Dedifferentiated amniotic fluid mesenchymal stem cell (primary cell): ENCODE measurements around the gene DPP10.
"Not testable (repeated sequence)": the region's sequence is repeated elsewhere in the genome, so short reads cannot be mapped to it uniquely, and the experiment has no call there.

Source experiments
- DNase-seq: peaks from one replicate; pipeline ENCODE4 v3.0.0-alpha.2; 2016; ENCODE audit errors: extremely low spot score

The DPP10 gene

GRCh38 chr2:114962532-114962931, 520.1 kb downstream of the DPP10 start:
- no peak for DNase-seq

- no peak for DNase-seq
Measured at GRCh38 chr2:114968748-114969400, 526.4 kb downstream of the DPP10 start.

GRCh38 chr2:115004321-115004720, 561.9 kb downstream of the DPP10 start:
- DNase-seq, result not testable (repeated sequence)

- DNase-seq, result no peak
Measured at GRCh38 chr2:115011721-115012120, 569.3 kb downstream of the DPP10 start.

GRCh38 chr2:115022013-115022412, 579.6 kb downstream of the DPP10 start:
- not testable (repeated sequence) for DNase-seq

- no peak for DNase-seq
Measured at GRCh38 chr2:115034801-115035200, 592.4 kb downstream of the DPP10 start.

- no peak for DNase-seq
Measured at GRCh38 chr2:115036818-115037217, 594.4 kb downstream of the DPP10 start.

- no peak for DNase-seq
Measured at GRCh38 chr2:115057473-115057872, 615.0 kb downstream of the DPP10 start.

GRCh38 chr2:115070002-115070401, 627.6 kb downstream of the DPP10 start:
- DNase-seq, result no peak

- no peak for DNase-seq
Measured at GRCh38 chr2:115071534-115071933, 629.1 kb downstream of the DPP10 start.

- no peak for DNase-seq
Measured at GRCh38 chr2:115075800-115076199, 633.4 kb downstream of the DPP10 start.

GRCh38 chr2:115077626-115078025, 635.2 kb downstream of the DPP10 start:
- no peak for DNase-seq

GRCh38 chr2:115083225-115083624, 640.8 kb downstream of the DPP10 start:
- DNase-seq, result no peak

GRCh38 chr2:115083711-115084110, 641.3 kb downstream of the DPP10 start:
- DNase-seq, result no peak

- no peak for DNase-seq
Measured at GRCh38 chr2:115084446-115084845, 642.0 kb downstream of the DPP10 start.

- not testable (repeated sequence) for DNase-seq
Measured at GRCh38 chr2:115086051-115086620, 643.7 kb downstream of the DPP10 start.

- DNase-seq, result no peak
Measured at GRCh38 chr2:115094441-115094840, 652.0 kb downstream of the DPP10 start.

- DNase-seq, result no peak
Measured at GRCh38 chr2:115105966-115106365, 663.5 kb downstream of the DPP10 start.

- DNase-seq, result no peak
Measured at GRCh38 chr2:115115135-115115534, 672.7 kb downstream of the DPP10 start.

- no peak for DNase-seq
Measured at GRCh38 chr2:115118306-115118705, 675.9 kb downstream of the DPP10 start.

- DNase-seq, result no peak
Measured at GRCh38 chr2:115119086-115119485, 676.6 kb downstream of the DPP10 start.

GRCh38 chr2:115122701-115123100, 680.3 kb downstream of the DPP10 start:
- no peak for DNase-seq

- DNase-seq, result no peak
Measured at GRCh38 chr2:115124817-115125216, 682.4 kb downstream of the DPP10 start.

GRCh38 chr2:115129536-115129935, 687.1 kb downstream of the DPP10 start:
- DNase-seq, result no peak
